Measurements from ENCODE around the gene CDKN1C.

Gene CDKN1C

DNA sequence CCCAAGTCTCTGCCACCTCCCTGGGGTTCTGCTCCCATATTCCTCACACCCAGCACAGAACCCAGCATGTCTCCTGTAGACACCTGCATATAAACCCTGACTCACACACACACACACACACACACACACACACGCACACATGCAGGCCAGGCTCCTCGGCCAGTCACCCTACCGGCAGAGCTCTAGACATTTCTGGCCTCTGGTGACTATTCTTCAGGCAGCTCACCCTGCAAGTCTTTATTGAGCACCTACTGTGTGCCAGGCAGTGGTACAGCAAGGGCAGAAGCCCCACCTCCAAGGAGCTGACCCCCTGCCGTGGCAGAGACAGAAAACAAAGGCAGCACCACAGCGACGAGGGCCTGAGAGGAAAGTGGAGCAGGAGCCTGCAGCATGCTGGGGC lies 50.3 kb downstream of the CDKN1C start:
- Histone ChIP-seq H3K27ac (ENCODE audit: extremely low read depth, low read depth, low read length) (no peak overlapping the region), H3K36me3 (ENCODE audit: control insufficient read depth in 2 of 2, insufficient read depth in 1 of 2, low read length in 2 of 2) (no peaks in the 10 kb centered on the region), H3K4me1 (ENCODE audit: control insufficient read depth, insufficient read depth, low read length) (no peaks in the 10 kb centered on the region), H3K9me3 (ENCODE audit: control insufficient read depth, insufficient read depth, low read depth, low read length) (no peaks in the 10 kb centered on the region), H3K4me3 (ENCODE audit: low read depth, low read length) (no peak overlapping the region)
- no peak for TF ChIP-seq GLI2 (tag by site-specific recombination; IDR thresholded peaks at IDR 0.05; ENCODE audit: borderline replicate concordance, low read depth)
- peak; percentile 70 for TF ChIP-seq ZIC2 (tag by site-specific recombination; IDR thresholded peaks at IDR 0.05)
- ChIA-PET POLR2A (no interaction called here), CTCF (no interaction called here)

DNA sequence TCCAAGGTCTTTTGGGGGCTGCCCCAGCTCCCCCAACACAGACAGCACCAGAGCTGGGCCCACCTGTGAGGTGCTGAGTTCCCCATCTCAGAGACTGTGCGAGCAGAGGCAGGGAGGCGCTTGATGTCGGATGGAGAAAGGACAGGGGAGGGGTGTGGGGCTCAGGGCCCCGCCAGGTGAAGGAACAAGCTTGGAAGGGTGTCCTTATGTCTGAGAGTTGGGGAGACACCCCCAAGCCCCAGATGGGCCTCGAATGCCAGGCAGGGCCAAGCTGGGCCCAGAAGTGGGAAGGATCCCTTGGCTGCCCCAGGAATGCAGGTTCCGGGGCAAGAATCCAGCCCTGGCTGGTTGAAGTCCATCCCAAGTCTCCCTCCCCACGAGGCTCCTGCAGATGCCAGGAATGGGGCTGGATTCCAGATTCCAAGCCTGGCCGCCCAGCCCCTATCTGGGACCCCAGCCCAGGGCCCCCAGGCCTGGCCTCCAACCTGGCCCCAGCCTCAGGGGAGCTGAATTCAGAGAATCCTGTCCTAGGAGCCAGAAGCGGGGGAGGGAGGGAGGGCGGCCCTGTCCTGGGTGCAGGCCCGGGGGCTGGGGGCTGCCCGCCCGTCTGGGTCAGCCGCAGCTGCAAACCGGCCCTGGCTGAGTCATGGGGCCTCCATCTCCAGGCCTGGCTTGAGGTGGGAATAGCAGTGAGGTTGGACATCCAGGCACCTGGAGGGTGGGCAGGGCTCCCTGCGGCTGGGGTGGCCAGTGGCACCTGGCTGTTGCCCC lies 50.9 kb downstream of the CDKN1C start:
- H3K4me1 ChIP-seq (ENCODE audit: control insufficient read depth, insufficient read depth, low read length) = no peaks in the 10 kb centered on the region
- no peaks in the 10 kb centered on the region for H3K9me3 ChIP-seq (ENCODE audit: control insufficient read depth, insufficient read depth, low read depth, low read length)
- H3K27ac ChIP-seq (ENCODE audit: extremely low read depth, low read depth, low read length) = no peak overlapping the region
- H3K36me3 ChIP-seq (ENCODE audit: control insufficient read depth in 2 of 2, insufficient read depth in 1 of 2, low read length in 2 of 2) = no peaks in the 10 kb centered on the region
- TF ChIP-seq YY2 (tag by site-specific recombination; IDR thresholded peaks at IDR 0.05) (no peak), ZBTB20 (tag by site-specific recombination; IDR thresholded peaks at IDR 0.05) (peak; percentile 46), ZNF23 (tag by site-specific recombination; IDR thresholded peaks at IDR 0.05; ENCODE audit: borderline replicate concordance) (no peak)
- TF ChIP-seq, protein P1, sequence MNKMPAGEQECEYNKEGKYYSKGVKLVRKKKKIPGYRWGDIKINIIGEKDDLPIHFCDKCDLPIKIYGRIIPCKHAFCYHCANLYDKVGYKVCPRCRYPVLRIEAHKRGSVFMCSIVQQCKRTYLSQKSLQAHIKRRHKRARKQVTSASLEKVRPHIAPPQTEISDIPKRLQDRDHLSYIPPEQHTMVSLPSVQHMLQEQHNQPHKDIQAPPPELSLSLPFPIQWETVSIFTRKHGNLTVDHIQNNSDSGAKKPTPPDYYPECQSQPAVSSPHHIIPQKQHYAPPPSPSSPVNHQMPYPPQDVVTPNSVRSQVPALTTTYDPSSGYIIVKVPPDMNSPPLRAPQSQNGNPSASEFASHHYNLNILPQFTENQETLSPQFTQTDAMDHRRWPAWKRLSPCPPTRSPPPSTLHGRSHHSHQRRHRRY (tag by site-specific recombination; IDR thresholded peaks at IDR 0.05) = no peak
- TF ChIP-seq, protein P2, sequence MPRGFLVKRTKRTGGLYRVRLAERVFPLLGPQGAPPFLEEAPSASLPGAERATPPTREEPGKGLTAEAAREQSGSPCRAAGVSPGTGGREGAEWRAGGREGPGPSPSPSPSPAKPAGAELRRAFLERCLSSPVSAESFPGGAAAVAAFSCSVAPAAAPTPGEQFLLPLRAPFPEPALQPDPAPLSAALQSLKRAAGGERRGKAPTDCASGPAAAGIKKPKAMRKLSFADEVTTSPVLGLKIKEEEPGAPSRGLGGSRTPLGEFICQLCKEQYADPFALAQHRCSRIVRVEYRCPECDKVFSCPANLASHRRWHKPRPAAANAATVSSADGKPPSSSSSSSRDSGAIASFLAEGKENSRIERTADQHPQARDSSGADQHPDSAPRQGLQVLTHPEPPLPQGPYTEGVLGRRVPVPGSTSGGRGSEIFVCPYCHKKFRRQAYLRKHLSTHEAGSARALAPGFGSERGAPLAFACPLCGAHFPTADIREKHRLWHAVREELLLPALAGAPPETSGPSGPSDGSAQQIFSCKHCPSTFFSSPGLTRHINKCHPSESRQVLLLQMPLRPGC (tag by site-specific recombination; IDR thresholded peaks at IDR 0.05) = no peak
- ChIA-PET POLR2A (interaction anchor here (0.6 kb wide), 1 partner anchor 301 kb away, joined by 5 read pairs; no protein-coding TSS in a partner anchor), CTCF (interaction anchor here (0.6 kb wide), 1 partner anchor 53 kb away, joined by 3 read pairs; no protein-coding TSS in a partner anchor)
- no peak overlapping the region for H3K4me3 ChIP-seq (ENCODE audit: low read depth, low read length)

DNA sequence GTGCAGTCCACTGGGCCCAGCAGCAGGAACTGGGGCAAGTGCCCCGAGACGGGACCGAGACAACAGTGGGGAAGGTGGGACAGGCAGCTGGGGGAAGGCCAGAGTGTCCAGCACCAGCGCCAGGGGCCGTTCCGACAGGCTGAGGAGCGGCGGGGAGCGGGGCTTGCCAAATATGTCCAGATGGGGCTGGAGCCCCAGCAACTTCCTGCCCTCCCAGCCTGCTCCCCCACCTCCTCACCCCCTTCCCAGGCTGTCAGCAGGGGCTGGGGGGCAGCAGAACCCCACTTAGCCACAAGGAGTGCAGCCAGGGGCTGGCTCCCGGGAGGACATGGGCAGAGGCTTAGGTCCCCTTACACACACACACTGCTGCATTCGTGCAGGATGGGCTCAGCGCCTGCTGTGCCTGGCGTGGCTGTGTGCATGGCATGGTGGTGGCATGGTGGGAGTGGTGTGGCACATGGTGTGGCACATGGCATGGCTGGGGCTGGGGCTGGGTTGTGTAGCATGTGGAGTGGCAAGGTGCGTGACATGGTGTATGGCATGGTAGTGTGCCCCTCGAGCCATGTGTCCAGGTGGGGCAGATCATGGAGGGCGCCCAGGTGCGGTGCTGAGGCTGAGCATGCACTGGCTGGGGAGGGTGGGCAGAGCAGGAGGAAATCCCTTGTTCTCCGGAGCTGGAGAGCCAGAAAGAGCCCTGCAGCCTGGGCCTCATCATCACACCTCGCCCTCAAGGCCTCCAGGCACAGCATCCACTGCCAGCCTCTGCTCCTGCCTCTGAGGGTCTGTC lies 51.7 kb downstream of the CDKN1C start:
- H3K9me3 ChIP-seq (ENCODE audit: control insufficient read depth, insufficient read depth, low read depth, low read length) = no peaks in the 10 kb centered on the region
- no peaks in the 10 kb centered on the region for H3K36me3 ChIP-seq (ENCODE audit: control insufficient read depth in 2 of 2, insufficient read depth in 1 of 2, low read length in 2 of 2)
- no peaks in the 10 kb centered on the region for H3K4me1 ChIP-seq (ENCODE audit: control insufficient read depth, insufficient read depth, low read length)
- ChIA-PET POLR2A (no interaction called here), CTCF (interaction anchor here (0.6 kb wide), 1 partner anchor 54 kb away, joined by 3 read pairs; no protein-coding TSS in a partner anchor)
- no peak overlapping the region for H3K4me3 ChIP-seq (ENCODE audit: low read depth, low read length)
- H3K27ac ChIP-seq (ENCODE audit: extremely low read depth, low read depth, low read length) = no peak overlapping the region
- no peak for TF ChIP-seq ZNF114 (tag by site-specific recombination; IDR thresholded peaks at IDR 0.05)
- TF ChIP-seq ZNF843 (tag by site-specific recombination; IDR thresholded peaks at IDR 0.05) = no peak
- TF ChIP-seq IKZF3 (tag by site-specific recombination; IDR thresholded peaks at IDR 0.05) = no peak
- TF ChIP-seq ZFHX2 (tag by site-specific recombination; conservative IDR thresholded peaks at IDR 0.05) = no peak
- no peak for TF ChIP-seq ZNF132 (tag by site-specific recombination; IDR thresholded peaks at IDR 0.05; ENCODE audit: borderline replicate concordance)
- no peak for TF ChIP-seq BCL11A (tag by site-specific recombination; IDR thresholded peaks at IDR 0.05; ENCODE audit: low read depth)
- TF ChIP-seq ZNF221 (tag by site-specific recombination; IDR thresholded peaks at IDR 0.05; ENCODE audit: borderline replicate concordance) = no peak
- TF ChIP-seq KLF7 (tag by site-specific recombination; IDR thresholded peaks at IDR 0.05; ENCODE audit: borderline replicate concordance) = no peak
- TF ChIP-seq ZNF791 (tag by site-specific recombination; IDR thresholded peaks at IDR 0.05) = no peak
- TF ChIP-seq, protein P3, sequence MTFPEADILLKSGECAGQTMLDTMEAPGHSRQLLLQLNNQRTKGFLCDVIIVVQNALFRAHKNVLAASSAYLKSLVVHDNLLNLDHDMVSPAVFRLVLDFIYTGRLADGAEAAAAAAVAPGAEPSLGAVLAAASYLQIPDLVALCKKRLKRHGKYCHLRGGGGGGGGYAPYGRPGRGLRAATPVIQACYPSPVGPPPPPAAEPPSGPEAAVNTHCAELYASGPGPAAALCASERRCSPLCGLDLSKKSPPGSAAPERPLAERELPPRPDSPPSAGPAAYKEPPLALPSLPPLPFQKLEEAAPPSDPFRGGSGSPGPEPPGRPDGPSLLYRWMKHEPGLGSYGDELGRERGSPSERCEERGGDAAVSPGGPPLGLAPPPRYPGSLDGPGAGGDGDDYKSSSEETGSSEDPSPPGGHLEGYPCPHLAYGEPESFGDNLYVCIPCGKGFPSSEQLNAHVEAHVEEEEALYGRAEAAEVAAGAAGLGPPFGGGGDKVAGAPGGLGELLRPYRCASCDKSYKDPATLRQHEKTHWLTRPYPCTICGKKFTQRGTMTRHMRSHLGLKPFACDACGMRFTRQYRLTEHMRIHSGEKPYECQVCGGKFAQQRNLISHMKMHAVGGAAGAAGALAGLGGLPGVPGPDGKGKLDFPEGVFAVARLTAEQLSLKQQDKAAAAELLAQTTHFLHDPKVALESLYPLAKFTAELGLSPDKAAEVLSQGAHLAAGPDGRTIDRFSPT (tag by site-specific recombination; IDR thresholded peaks at IDR 0.05) = no peak
- no peak for TF ChIP-seq GLIS1 (tag by site-specific recombination; IDR thresholded peaks at IDR 0.05)
- no peak for TF ChIP-seq ZNF560 (tag by site-specific recombination; IDR thresholded peaks at IDR 0.05; ENCODE audit: borderline replicate concordance)
- TF ChIP-seq, protein P4, sequence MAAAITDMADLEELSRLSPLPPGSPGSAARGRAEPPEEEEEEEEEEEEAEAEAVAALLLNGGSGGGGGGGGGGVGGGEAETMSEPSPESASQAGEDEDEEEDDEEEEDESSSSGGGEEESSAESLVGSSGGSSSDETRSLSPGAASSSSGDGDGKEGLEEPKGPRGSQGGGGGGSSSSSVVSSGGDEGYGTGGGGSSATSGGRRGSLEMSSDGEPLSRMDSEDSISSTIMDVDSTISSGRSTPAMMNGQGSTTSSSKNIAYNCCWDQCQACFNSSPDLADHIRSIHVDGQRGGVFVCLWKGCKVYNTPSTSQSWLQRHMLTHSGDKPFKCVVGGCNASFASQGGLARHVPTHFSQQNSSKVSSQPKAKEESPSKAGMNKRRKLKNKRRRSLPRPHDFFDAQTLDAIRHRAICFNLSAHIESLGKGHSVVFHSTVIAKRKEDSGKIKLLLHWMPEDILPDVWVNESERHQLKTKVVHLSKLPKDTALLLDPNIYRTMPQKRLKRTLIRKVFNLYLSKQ (tag by site-specific recombination; IDR thresholded peaks at IDR 0.05; ENCODE audit: borderline replicate concordance) = no peak
- TF ChIP-seq, protein P5, sequence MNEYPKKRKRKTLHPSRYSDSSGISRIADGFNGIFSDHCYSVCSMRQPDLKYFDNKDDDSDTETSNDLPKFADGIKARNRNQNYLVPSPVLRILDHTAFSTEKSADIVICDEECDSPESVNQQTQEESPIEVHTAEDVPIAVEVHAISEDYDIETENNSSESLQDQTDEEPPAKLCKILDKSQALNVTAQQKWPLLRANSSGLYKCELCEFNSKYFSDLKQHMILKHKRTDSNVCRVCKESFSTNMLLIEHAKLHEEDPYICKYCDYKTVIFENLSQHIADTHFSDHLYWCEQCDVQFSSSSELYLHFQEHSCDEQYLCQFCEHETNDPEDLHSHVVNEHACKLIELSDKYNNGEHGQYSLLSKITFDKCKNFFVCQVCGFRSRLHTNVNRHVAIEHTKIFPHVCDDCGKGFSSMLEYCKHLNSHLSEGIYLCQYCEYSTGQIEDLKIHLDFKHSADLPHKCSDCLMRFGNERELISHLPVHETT (tag by site-specific recombination; IDR thresholded peaks at IDR 0.05) = no peak
- TF ChIP-seq ZNF670 (tag by site-specific recombination; IDR thresholded peaks at IDR 0.05; ENCODE audit: low read depth) = no peak
